H9 (cell line): Measurements from ENCODE around the gene POU2F1. TPM values are rescaled to one million over a fixed set of nuclear protein-coding genes. Genes with fewer than 3 reads are reported as not detected.
A peak's percentile ranks its signal among the peaks of the same experiment; 100 is the strongest.
"Not testable (repeated sequence)": the region's sequence is repeated elsewhere in the genome, so short reads cannot be mapped to it uniquely, and the experiment has no call there.

Experiments
- DNase-seq: peaks from one replicate; pipeline ENCODE4 v3.0.0-alpha.2; 2017
- H2AFZ ChIP-seq: one replicate; pipeline ENCODE4 v1.6.1; 2013; ENCODE audit warnings: mild to moderate bottlenecking, low read length, control low read depth, moderate library complexity
- H2AK5ac ChIP-seq: 2 replicates; pipeline ENCODE4 v1.6.1; 2013; ENCODE audit warnings: low read length, control low read depth, mixed read lengths; ENCODE audit not compliant: insufficient read length
- H2BK120ac ChIP-seq: one replicate; pipeline ENCODE4 v1.6.1; 2013; ENCODE audit warnings: low read depth, mild to moderate bottlenecking, low read length, control low read depth, inconsistent platforms; ENCODE audit not compliant: poor library complexity, severe bottlenecking
- H2BK12ac ChIP-seq: 2 replicates; pipeline ENCODE4 v1.6.1; 2013; ENCODE audit warnings: low read length, control low read depth, mixed read lengths, low read depth; ENCODE audit not compliant: insufficient read length
- H2BK15ac ChIP-seq: 2 replicates; pipeline ENCODE4 v1.6.1; 2013; ENCODE audit warnings: low read depth, low read length, control low read depth
- H2BK20ac ChIP-seq: one replicate; pipeline ENCODE4 v1.6.1; 2013; ENCODE audit warnings: low read depth, mild to moderate bottlenecking, low read length, control low read depth, inconsistent platforms; ENCODE audit not compliant: poor library complexity, severe bottlenecking
- H2BK5ac ChIP-seq: 2 replicates; pipeline ENCODE4 v1.6.1; 2013; ENCODE audit warnings: low read length, control low read depth, mixed read lengths; ENCODE audit not compliant: insufficient read length
- H3K14ac ChIP-seq: 2 replicates; pipeline ENCODE4 v1.6.1; 2013; ENCODE audit warnings: low read length, control low read depth; ENCODE audit not compliant: insufficient read depth
- H3K18ac ChIP-seq: 2 replicates; pipeline ENCODE4 v1.6.1; 2013; ENCODE audit warnings: low read depth, mild to moderate bottlenecking, mixed read lengths, low read length, control low read depth; ENCODE audit not compliant: insufficient read length
- H3K23ac ChIP-seq: 2 replicates; pipeline ENCODE4 v1.6.1; 2013; ENCODE audit warnings: low read length, control low read depth, mixed read lengths, low read depth; ENCODE audit not compliant: insufficient read length
- H3K23me2 ChIP-seq: 2 replicates; pipeline ENCODE4 v1.6.1; 2013; ENCODE audit warnings: low read depth, mild to moderate bottlenecking, mixed read lengths, low read length, control low read depth; ENCODE audit not compliant: insufficient read length, poor library complexity, severe bottlenecking
- H3K27ac ChIP-seq: 2 replicates; pipeline ENCODE4 v1.5.1; 2013; ENCODE audit warnings: low read length, control low read depth, mixed read lengths, low read depth; ENCODE audit not compliant: insufficient read length
- H3K27me3 ChIP-seq: 2 replicates; pipeline ENCODE4 v1.6.1; 2013; ENCODE audit warnings: low read length, control low read depth, inconsistent platforms; ENCODE audit not compliant: insufficient read depth
- H3K4ac ChIP-seq: 2 replicates; pipeline ENCODE4 v1.6.1; 2013; ENCODE audit warnings: low read depth, mild to moderate bottlenecking, control low read depth, inconsistent platforms, low read length, moderate library complexity
- H3K4me1 ChIP-seq: 2 replicates; pipeline ENCODE4 v1.6.1; 2013; ENCODE audit warnings: low read length, control low read depth, inconsistent platforms; ENCODE audit not compliant: insufficient read depth
- H3K4me2 ChIP-seq: 2 replicates; pipeline ENCODE4 v1.6.1; 2013; ENCODE audit warnings: low read length, control low read depth, mixed read lengths; ENCODE audit not compliant: insufficient read length, insufficient read depth
- H3K56ac ChIP-seq: 2 replicates; pipeline ENCODE4 v1.6.1; 2013; ENCODE audit warnings: low read depth, mild to moderate bottlenecking, mixed read lengths, low read length, control low read depth; ENCODE audit not compliant: insufficient read length
- H3K79me1 ChIP-seq: 2 replicates; pipeline ENCODE4 v1.6.1; 2013; ENCODE audit warnings: low read depth, mild to moderate bottlenecking, moderate library complexity, low read length, control low read depth, inconsistent platforms; ENCODE audit not compliant: insufficient read depth, poor library complexity, severe bottlenecking
- H3K79me2 ChIP-seq: 2 replicates; pipeline ENCODE4 v1.6.1; 2013; ENCODE audit warnings: low read length, control low read depth, inconsistent platforms; ENCODE audit not compliant: insufficient read depth
- H3K9ac ChIP-seq: 2 replicates; pipeline ENCODE4 v1.6.1; 2013; ENCODE audit warnings: low read length, control low read depth, mixed read lengths; ENCODE audit not compliant: insufficient read length; ENCODE audit errors: extremely low read depth
- H3K9me3 ChIP-seq: one replicate; pipeline ENCODE4 v1.6.1; 2013; ENCODE audit warnings: low read depth, low read length, inconsistent platforms; ENCODE audit not compliant: control insufficient read depth
- H3T11ph ChIP-seq: one replicate; pipeline ENCODE4 v1.6.1; 2013; ENCODE audit warnings: mild to moderate bottlenecking, low read length, control low read depth, inconsistent platforms
- H4K20me1 ChIP-seq: one replicate; pipeline ENCODE4 v1.6.1; 2013; ENCODE audit not compliant: control insufficient read depth, insufficient read length, insufficient read depth
- H4K5ac ChIP-seq: 2 replicates; pipeline ENCODE4 v1.6.1; 2013; ENCODE audit warnings: low read depth, mild to moderate bottlenecking, mixed read lengths, low read length, control low read depth; ENCODE audit not compliant: insufficient read length
- H4K8ac ChIP-seq: replicated peaks from 2 replicates; pipeline ENCODE4 v1.6.1; 2013; ENCODE audit warnings: low read length, control low read depth, mixed read lengths, low read depth; ENCODE audit not compliant: insufficient read length
- H4K91ac ChIP-seq: 2 replicates; pipeline ENCODE4 v1.6.1; 2013; ENCODE audit warnings: low read depth, mild to moderate bottlenecking, moderate library complexity, mixed read lengths, low read length, control low read depth; ENCODE audit not compliant: insufficient read length
- H3K27ac Mint-ChIP-seq, 3 experiments: 2 replicates in 2 of 3; 3 replicates in 1 of 3; pipeline ENCODE4 v1.8.0; 2020 to 2021; ENCODE audit warnings: mixed read lengths in 3 of 3, mild to moderate bottlenecking in 1 of 3, moderate library complexity in 1 of 3
- H3K27me3 Mint-ChIP-seq: 2 replicates; pipeline ENCODE4 v1.8.0; 2021; ENCODE audit warnings: low read depth, mild to moderate bottlenecking, moderate library complexity, mixed read lengths
- H3K36me3 Mint-ChIP-seq, 3 experiments: 2 replicates in 2 of 3; 3 replicates in 1 of 3; pipeline ENCODE4 v1.8.0; 2020 to 2021; ENCODE audit warnings: low read depth in 3 of 3, mixed read lengths in 3 of 3; ENCODE audit not compliant: insufficient read depth in 1 of 3
- H3K4me1 Mint-ChIP-seq, 2 experiments: 2 replicates each; pipeline ENCODE4 v1.8.0; 2020; ENCODE audit warnings: mixed read lengths in 2 of 2
- H3K4me3 Mint-ChIP-seq, 2 experiments: 2 replicates in 1 of 2; 3 replicates in 1 of 2; pipeline ENCODE4 v1.8.0; 2020 to 2021; ENCODE audit warnings: mild to moderate bottlenecking in 2 of 2, mixed read lengths in 2 of 2, moderate library complexity in 1 of 2
- H3K9me3 Mint-ChIP-seq, 2 experiments: 2 replicates in 1 of 2; 3 replicates in 1 of 2; pipeline ENCODE4 v1.8.0; 2020; ENCODE audit warnings: mild to moderate bottlenecking in 2 of 2, mixed read lengths in 2 of 2, moderate library complexity in 1 of 2
- WGBS: extraction: QIAGEN DNeasy Blood & Tissue Kit; methylation state at CpG from one replicate; pipeline ENCODE4 v1.1.7; 2013; ENCODE audit warnings: missing lambda C conversion rate, low lambda C conversion rate, mixed read lengths; ENCODE audit not compliant: insufficient read length; ENCODE audit errors: extremely low coverage; 5-methylcytosine and 5-hydroxymethylcytosine counted together
- total RNA-seq: library from RNA; stranded (reverse); gene quantifications from 2 replicates; pipeline ENCODE4 v1.2.1, GENCODE V29; 2021
- TF ChIP-seq, protein P1 (sequence below): fragments of 200-600 bp; sonication (generic); conservative IDR thresholded peaks from 3 replicates; pipeline ENCODE4 v1.8.0; 2021; ENCODE audit warnings: antibody characterized with exemption, mild to moderate bottlenecking

POU2F1 gene
- total RNA-seq, 1 experiment from 2014 or later: 62.5 TPM

DNA sequence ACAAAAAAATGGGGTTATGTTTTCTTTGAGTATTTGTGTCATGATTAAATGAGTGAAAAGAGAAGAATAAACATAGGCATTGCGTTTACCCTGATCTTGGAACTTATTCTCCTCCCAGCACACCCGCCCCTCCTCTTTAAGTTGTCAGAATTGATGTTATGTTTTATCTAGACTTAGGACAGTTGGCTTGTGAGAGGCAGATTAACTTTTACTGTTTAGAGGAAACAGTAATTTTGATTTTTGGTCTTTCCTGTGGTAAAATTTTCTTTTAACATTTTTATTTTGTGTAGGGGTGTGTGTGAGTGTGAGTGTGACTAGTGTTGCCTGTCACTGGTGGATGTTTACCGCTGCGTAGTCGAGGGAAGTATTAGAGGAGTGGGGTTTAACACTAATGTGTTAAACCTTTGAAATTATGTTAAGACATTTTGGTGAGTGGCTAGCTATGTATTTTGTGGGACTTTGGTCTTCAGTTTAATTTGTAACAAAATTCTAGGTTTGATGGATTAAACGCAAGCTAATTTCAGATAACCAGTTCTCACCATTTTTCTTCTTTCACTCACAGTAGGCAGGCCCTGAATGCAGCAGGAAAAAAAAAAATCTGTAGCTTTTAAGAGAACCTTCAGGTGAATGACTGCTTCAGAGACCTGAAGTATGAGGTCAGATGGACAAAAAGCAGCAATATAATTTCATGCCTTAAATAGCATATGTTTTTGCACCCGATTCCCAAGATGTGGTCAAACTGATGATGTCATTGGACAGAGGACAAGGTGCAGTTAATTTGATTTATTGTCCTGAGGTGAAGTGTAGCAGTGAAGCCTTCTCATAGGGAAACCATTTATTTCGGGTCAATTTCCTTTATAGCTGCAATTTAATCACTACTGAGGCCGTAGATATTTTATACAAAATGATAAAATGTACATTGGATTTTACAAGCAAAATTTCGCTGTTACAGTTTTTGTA, 2.7 kb downstream of the POU2F1 start:
- Histone ChIP-seq H2BK5ac (no peak overlapping the region), H3K9me3 (no peaks in the 10 kb centered on the region), H2AFZ (no peak overlapping the region), H4K20me1 (no peaks in the 10 kb centered on the region), H3K4me2 (no peak overlapping the region), H2AK5ac (no peak overlapping the region), H4K5ac (no peak overlapping the region), H2BK15ac (no peak overlapping the region), H3K27ac (no peak overlapping the region), H4K8ac (no peak overlapping the region), H3T11ph (no peak overlapping the region), H2BK120ac (no peak overlapping the region), H3K4ac (no peak overlapping the region), H3K56ac (no peak overlapping the region), H3K79me2 (peaks cover 37% of the 10 kb centered on the region; the same call in 1 of the 2 replicates), H3K23me2 (peaks cover 3% of the 10 kb centered on the region), H3K4me1 (no peaks in the 10 kb centered on the region; the same call in 1 of the 2 replicates), H4K91ac (no peak overlapping the region), H3K14ac (no peak overlapping the region), H2BK12ac (no peak overlapping the region), H3K23ac (no peak overlapping the region), H2BK20ac (no peak overlapping the region), H3K79me1 (no peaks in the 10 kb centered on the region), H3K27me3 (no peaks in the 10 kb centered on the region), H3K18ac (no peak overlapping the region), H3K9ac (no peak overlapping the region)
- Mint-ChIP-seq H3K27me3 (no peaks in the 10 kb centered on the region), H3K36me3 (no peaks in the 10 kb centered on the region; a peak in 1 of 7 replicates), H3K9me3 (peaks cover 0 to 2% of the 10 kb centered on the region in 2 experiments; a peak in 1 of 5 replicates), H3K4me3 (peak overlapping the region; percentile 90 to 96), H3K4me1 (peaks cover 66 to 68% of the 10 kb centered on the region in 2 experiments), H3K27ac (peak overlapping the region; percentile 23 to 99 (median 41); a peak in 5 of 7 replicates)
- DNase-seq: no peak
- WGBS: no CpG with 5 or more reads among the region's 10 CpGs
- TF ChIP-seq, protein P1, sequence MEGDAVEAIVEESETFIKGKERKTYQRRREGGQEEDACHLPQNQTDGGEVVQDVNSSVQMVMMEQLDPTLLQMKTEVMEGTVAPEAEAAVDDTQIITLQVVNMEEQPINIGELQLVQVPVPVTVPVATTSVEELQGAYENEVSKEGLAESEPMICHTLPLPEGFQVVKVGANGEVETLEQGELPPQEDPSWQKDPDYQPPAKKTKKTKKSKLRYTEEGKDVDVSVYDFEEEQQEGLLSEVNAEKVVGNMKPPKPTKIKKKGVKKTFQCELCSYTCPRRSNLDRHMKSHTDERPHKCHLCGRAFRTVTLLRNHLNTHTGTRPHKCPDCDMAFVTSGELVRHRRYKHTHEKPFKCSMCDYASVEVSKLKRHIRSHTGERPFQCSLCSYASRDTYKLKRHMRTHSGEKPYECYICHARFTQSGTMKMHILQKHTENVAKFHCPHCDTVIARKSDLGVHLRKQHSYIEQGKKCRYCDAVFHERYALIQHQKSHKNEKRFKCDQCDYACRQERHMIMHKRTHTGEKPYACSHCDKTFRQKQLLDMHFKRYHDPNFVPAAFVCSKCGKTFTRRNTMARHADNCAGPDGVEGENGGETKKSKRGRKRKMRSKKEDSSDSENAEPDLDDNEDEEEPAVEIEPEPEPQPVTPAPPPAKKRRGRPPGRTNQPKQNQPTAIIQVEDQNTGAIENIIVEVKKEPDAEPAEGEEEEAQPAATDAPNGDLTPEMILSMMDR: no peak

DNA sequence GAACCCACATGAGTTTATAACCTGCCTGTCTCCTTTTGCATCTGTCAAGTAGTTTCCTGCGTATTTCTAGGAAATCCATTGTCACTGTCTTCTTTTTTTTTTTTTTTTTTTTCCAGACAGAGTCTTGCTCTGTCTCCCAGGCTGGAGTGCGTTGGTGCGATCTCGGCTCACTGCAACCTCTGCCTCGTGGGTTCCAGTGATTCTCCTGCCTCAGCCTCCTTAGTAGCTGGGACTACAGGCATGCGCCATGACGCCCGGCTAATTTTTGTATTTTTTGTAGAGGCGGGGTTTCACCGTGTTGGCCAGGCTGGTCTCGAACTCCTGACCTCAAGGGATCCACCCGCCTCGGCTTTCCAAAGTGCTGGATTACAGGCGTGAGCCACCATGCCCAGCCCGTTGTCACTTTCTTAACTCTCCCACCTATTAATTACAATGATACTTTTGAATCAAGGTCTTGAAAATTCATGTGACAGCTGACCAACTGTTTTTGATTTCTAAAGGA, 4.1 kb downstream of the POU2F1 start:
- H2BK120ac ChIP-seq, H3K9ac ChIP-seq, H3K4me1 ChIP-seq, H2AFZ ChIP-seq, H3K4me2 ChIP-seq, H3K56ac ChIP-seq, H4K8ac ChIP-seq, H2BK20ac ChIP-seq, H3T11ph ChIP-seq, H3K9me3 Mint-ChIP-seq, H3K36me3 Mint-ChIP-seq, H2BK15ac ChIP-seq, H3K23ac ChIP-seq, H3K14ac ChIP-seq, H3K9me3 ChIP-seq, H4K5ac ChIP-seq, H2BK12ac ChIP-seq, H4K20me1 ChIP-seq, DNase-seq, H2BK5ac ChIP-seq, H3K79me1 ChIP-seq, H3K18ac ChIP-seq, H3K27me3 Mint-ChIP-seq, H3K23me2 ChIP-seq, H3K4ac ChIP-seq, H2AK5ac ChIP-seq, H4K91ac ChIP-seq, H3K27ac ChIP-seq, H3K27me3 ChIP-seq: not testable (repeated sequence)
- H3K4me3 Mint-ChIP-seq: peak overlapping the region in 1 of 2 experiments; percentile 34; a peak in 3 of 5 replicates
- peak overlapping the region; percentile 37 to 65 (median 58); a peak in 5 of 7 replicates for H3K27ac Mint-ChIP-seq
- peaks cover 70 to 74% of the 10 kb centered on the region in 2 experiments for H3K4me1 Mint-ChIP-seq
- WGBS: no CpG with 5 or more reads among the region's 15 CpGs
- H3K79me2 ChIP-seq: peaks cover 49% of the 10 kb centered on the region; the same call in 1 of the 2 replicates
